H9 (cell line): ENCODE results near the gene CCDC137. TPM values are rescaled to one million over a fixed set of nuclear protein-coding genes. Genes with fewer than 3 reads are reported as not detected.

Source experiments
- DNase-seq: peaks from one replicate; pipeline ENCODE4 v3.0.0-alpha.2; 2017
- H2AFZ ChIP-seq: one replicate; pipeline ENCODE4 v1.6.1; 2013; ENCODE audit warnings: mild to moderate bottlenecking, low read length, control low read depth, moderate library complexity
- H2AK5ac ChIP-seq: 2 replicates; pipeline ENCODE4 v1.6.1; 2013; ENCODE audit warnings: low read length, control low read depth, mixed read lengths; ENCODE audit not compliant: insufficient read length
- H2BK120ac ChIP-seq: one replicate; pipeline ENCODE4 v1.6.1; 2013; ENCODE audit warnings: low read depth, mild to moderate bottlenecking, low read length, control low read depth, inconsistent platforms; ENCODE audit not compliant: poor library complexity, severe bottlenecking
- H2BK12ac ChIP-seq: 2 replicates; pipeline ENCODE4 v1.6.1; 2013; ENCODE audit warnings: low read length, control low read depth, mixed read lengths, low read depth; ENCODE audit not compliant: insufficient read length
- H2BK15ac ChIP-seq: 2 replicates; pipeline ENCODE4 v1.6.1; 2013; ENCODE audit warnings: low read depth, low read length, control low read depth
- H2BK20ac ChIP-seq: one replicate; pipeline ENCODE4 v1.6.1; 2013; ENCODE audit warnings: low read depth, mild to moderate bottlenecking, low read length, control low read depth, inconsistent platforms; ENCODE audit not compliant: poor library complexity, severe bottlenecking
- H2BK5ac ChIP-seq: 2 replicates; pipeline ENCODE4 v1.6.1; 2013; ENCODE audit warnings: low read length, control low read depth, mixed read lengths; ENCODE audit not compliant: insufficient read length
- H3K14ac ChIP-seq: 2 replicates; pipeline ENCODE4 v1.6.1; 2013; ENCODE audit warnings: low read length, control low read depth; ENCODE audit not compliant: insufficient read depth
- H3K18ac ChIP-seq: 2 replicates; pipeline ENCODE4 v1.6.1; 2013; ENCODE audit warnings: low read depth, mild to moderate bottlenecking, mixed read lengths, low read length, control low read depth; ENCODE audit not compliant: insufficient read length
- H3K23ac ChIP-seq: 2 replicates; pipeline ENCODE4 v1.6.1; 2013; ENCODE audit warnings: low read length, control low read depth, mixed read lengths, low read depth; ENCODE audit not compliant: insufficient read length
- H3K23me2 ChIP-seq: 2 replicates; pipeline ENCODE4 v1.6.1; 2013; ENCODE audit warnings: low read depth, mild to moderate bottlenecking, mixed read lengths, low read length, control low read depth; ENCODE audit not compliant: insufficient read length, poor library complexity, severe bottlenecking
- H3K27ac ChIP-seq: 2 replicates; pipeline ENCODE4 v1.5.1; 2013; ENCODE audit warnings: low read length, control low read depth, mixed read lengths, low read depth; ENCODE audit not compliant: insufficient read length
- H3K27me3 ChIP-seq: 2 replicates; pipeline ENCODE4 v1.6.1; 2013; ENCODE audit warnings: low read length, control low read depth, inconsistent platforms; ENCODE audit not compliant: insufficient read depth
- H3K4ac ChIP-seq: 2 replicates; pipeline ENCODE4 v1.6.1; 2013; ENCODE audit warnings: low read depth, mild to moderate bottlenecking, control low read depth, inconsistent platforms, low read length, moderate library complexity
- H3K4me1 ChIP-seq: 2 replicates; pipeline ENCODE4 v1.6.1; 2013; ENCODE audit warnings: low read length, control low read depth, inconsistent platforms; ENCODE audit not compliant: insufficient read depth
- H3K4me2 ChIP-seq: 2 replicates; pipeline ENCODE4 v1.6.1; 2013; ENCODE audit warnings: low read length, control low read depth, mixed read lengths; ENCODE audit not compliant: insufficient read length, insufficient read depth
- H3K56ac ChIP-seq: 2 replicates; pipeline ENCODE4 v1.6.1; 2013; ENCODE audit warnings: low read depth, mild to moderate bottlenecking, mixed read lengths, low read length, control low read depth; ENCODE audit not compliant: insufficient read length
- H3K79me1 ChIP-seq: 2 replicates; pipeline ENCODE4 v1.6.1; 2013; ENCODE audit warnings: low read depth, mild to moderate bottlenecking, moderate library complexity, low read length, control low read depth, inconsistent platforms; ENCODE audit not compliant: insufficient read depth, poor library complexity, severe bottlenecking
- H3K79me2 ChIP-seq: 2 replicates; pipeline ENCODE4 v1.6.1; 2013; ENCODE audit warnings: low read length, control low read depth, inconsistent platforms; ENCODE audit not compliant: insufficient read depth
- H3K9ac ChIP-seq: 2 replicates; pipeline ENCODE4 v1.6.1; 2013; ENCODE audit warnings: low read length, control low read depth, mixed read lengths; ENCODE audit not compliant: insufficient read length; ENCODE audit errors: extremely low read depth
- H3K9me3 ChIP-seq: one replicate; pipeline ENCODE4 v1.6.1; 2013; ENCODE audit warnings: low read depth, low read length, inconsistent platforms; ENCODE audit not compliant: control insufficient read depth
- H3T11ph ChIP-seq: one replicate; pipeline ENCODE4 v1.6.1; 2013; ENCODE audit warnings: mild to moderate bottlenecking, low read length, control low read depth, inconsistent platforms
- H4K20me1 ChIP-seq: one replicate; pipeline ENCODE4 v1.6.1; 2013; ENCODE audit not compliant: control insufficient read depth, insufficient read length, insufficient read depth
- H4K5ac ChIP-seq: 2 replicates; pipeline ENCODE4 v1.6.1; 2013; ENCODE audit warnings: low read depth, mild to moderate bottlenecking, mixed read lengths, low read length, control low read depth; ENCODE audit not compliant: insufficient read length
- H4K8ac ChIP-seq: replicated peaks from 2 replicates; pipeline ENCODE4 v1.6.1; 2013; ENCODE audit warnings: low read length, control low read depth, mixed read lengths, low read depth; ENCODE audit not compliant: insufficient read length
- H4K91ac ChIP-seq: 2 replicates; pipeline ENCODE4 v1.6.1; 2013; ENCODE audit warnings: low read depth, mild to moderate bottlenecking, moderate library complexity, mixed read lengths, low read length, control low read depth; ENCODE audit not compliant: insufficient read length
- H3K27ac Mint-ChIP-seq, 3 experiments: 2 replicates in 2 of 3; 3 replicates in 1 of 3; pipeline ENCODE4 v1.8.0; 2020 to 2021; ENCODE audit warnings: mixed read lengths in 3 of 3, mild to moderate bottlenecking in 1 of 3, moderate library complexity in 1 of 3
- H3K27me3 Mint-ChIP-seq: 2 replicates; pipeline ENCODE4 v1.8.0; 2021; ENCODE audit warnings: low read depth, mild to moderate bottlenecking, moderate library complexity, mixed read lengths
- H3K36me3 Mint-ChIP-seq, 3 experiments: 2 replicates in 2 of 3; 3 replicates in 1 of 3; pipeline ENCODE4 v1.8.0; 2020 to 2021; ENCODE audit warnings: low read depth in 3 of 3, mixed read lengths in 3 of 3; ENCODE audit not compliant: insufficient read depth in 1 of 3
- H3K4me1 Mint-ChIP-seq, 2 experiments: 2 replicates each; pipeline ENCODE4 v1.8.0; 2020; ENCODE audit warnings: mixed read lengths in 2 of 2
- H3K4me3 Mint-ChIP-seq, 2 experiments: 2 replicates in 1 of 2; 3 replicates in 1 of 2; pipeline ENCODE4 v1.8.0; 2020 to 2021; ENCODE audit warnings: mild to moderate bottlenecking in 2 of 2, mixed read lengths in 2 of 2, moderate library complexity in 1 of 2
- H3K9me3 Mint-ChIP-seq, 2 experiments: 2 replicates in 1 of 2; 3 replicates in 1 of 2; pipeline ENCODE4 v1.8.0; 2020; ENCODE audit warnings: mild to moderate bottlenecking in 2 of 2, mixed read lengths in 2 of 2, moderate library complexity in 1 of 2
- CTCF ChIP-seq: fragments of 200-600 bp; sonication (generic); conservative IDR thresholded peaks from 3 replicates; pipeline ENCODE4 v1.8.0; 2021; ENCODE audit warnings: antibody characterized with exemption, mild to moderate bottlenecking
- WGBS: extraction: QIAGEN DNeasy Blood & Tissue Kit; methylation state at CpG from one replicate; pipeline ENCODE4 v1.1.7; 2013; ENCODE audit warnings: missing lambda C conversion rate, low lambda C conversion rate, mixed read lengths; ENCODE audit not compliant: insufficient read length; ENCODE audit errors: extremely low coverage; 5-methylcytosine and 5-hydroxymethylcytosine counted together
- total RNA-seq: library from RNA; stranded (reverse); gene quantifications from 2 replicates; pipeline ENCODE4 v1.2.1, GENCODE V29; 2021

CCDC137 gene
- total RNA-seq, 1 experiment from 2014 or later = 60.8 TPM

DNA sequence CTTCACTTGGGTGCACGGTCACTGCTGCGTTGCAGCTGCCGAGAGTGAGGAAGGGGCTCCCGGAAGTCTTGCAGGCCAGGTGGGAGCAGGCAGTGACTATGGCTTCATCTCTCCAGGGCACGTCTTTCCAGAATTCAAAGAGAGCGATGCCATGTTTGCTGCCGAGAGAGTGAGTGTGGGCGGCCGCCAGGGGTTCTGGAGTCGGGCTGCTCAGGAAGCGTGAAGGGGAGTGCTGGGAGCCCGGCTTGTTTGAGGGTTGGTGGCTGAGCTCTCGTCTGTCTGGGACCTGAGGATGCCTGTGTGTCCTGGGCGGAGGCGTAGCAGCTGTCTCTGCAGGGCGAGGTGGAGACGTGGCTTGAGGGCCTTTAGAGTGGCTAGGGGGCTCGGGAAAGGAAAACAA lies 23.5 kb downstream of the CCDC137 start:
- WGBS = no CpG with 5 or more reads among the region's 18 CpGs
- H3K14ac ChIP-seq = no peak overlapping the region
- H4K20me1 ChIP-seq = no peaks in the 10 kb centered on the region
- Mint-ChIP-seq H3K4me1 (peaks cover 0 to 3% of the 10 kb centered on the region in 2 experiments; a peak in 1 of 4 replicates), H3K9me3 (no peaks in the 10 kb centered on the region), H3K4me3 (0 out of 5 replicates have a peak overlapping the region, but pooled peaks of 1 of the 2 experiments have one; percentile 4), H3K27me3 (no peaks in the 10 kb centered on the region), H3K27ac (peak overlapping the region in 2 of 3 experiments; percentile 28 to 62; a peak in 2 of 7 replicates), H3K36me3 (peaks cover 37 to 71% (median 67%) of the 10 kb centered on the region in 3 experiments)
- no peak overlapping the region for H2BK120ac ChIP-seq
- no peak overlapping the region for H2BK20ac ChIP-seq
- no peak overlapping the region for H2BK12ac ChIP-seq
- no peak overlapping the region for H4K5ac ChIP-seq
- no peak overlapping the region for H2AK5ac ChIP-seq
- H3K4me2 ChIP-seq = no peak overlapping the region
- no peak overlapping the region for H3K9ac ChIP-seq
- no peak overlapping the region for H2BK5ac ChIP-seq
- no peak overlapping the region for H2AFZ ChIP-seq
- no peak overlapping the region for H3K56ac ChIP-seq
- no peak overlapping the region for H3T11ph ChIP-seq
- H2BK15ac ChIP-seq = no peak overlapping the region
- H3K79me2 ChIP-seq = peaks cover 2% of the 10 kb centered on the region; the same call in 1 of the 2 replicates
- no peaks in the 10 kb centered on the region for H3K9me3 ChIP-seq
- H4K91ac ChIP-seq = no peak overlapping the region
- H3K4ac ChIP-seq = no peak overlapping the region
- H3K23me2 ChIP-seq = no peaks in the 10 kb centered on the region
- H3K79me1 ChIP-seq = no peaks in the 10 kb centered on the region
- no peak overlapping the region for H4K8ac ChIP-seq
- H3K27ac ChIP-seq = no peak overlapping the region
- no peak overlapping the region for H3K23ac ChIP-seq
- H3K4me1 ChIP-seq = no peaks in the 10 kb centered on the region
- no peaks in the 10 kb centered on the region for H3K27me3 ChIP-seq
- H3K18ac ChIP-seq = no peak overlapping the region
- TF ChIP-seq CTCF = no peak
- DNase-seq = no peak
